ENCODE measurements around the gene THPO. TPM values are rescaled to one million over a fixed set of nuclear protein-coding genes. Genes with fewer than 3 reads are reported as not detected.
A peak's percentile ranks its signal among the peaks of the same experiment; 100 is the strongest.

THPO gene
- total and polyA plus RNA-seq, 2 experiments from 2014 or later = 0.14 to 1.9 TPM

- peak overlapping the region; percentile 64 for H3K4me3 ChIP-seq
- H2AFZ ChIP-seq = peak overlapping the region; percentile 63; the same call in 1 of the 2 replicates
- H3K27ac Mint-ChIP-seq = no peak overlapping the region
- peak overlapping the region; percentile 87 for H3K4me2 ChIP-seq
- no peaks in the 10 kb centered on the region for H3K36me3 ChIP-seq (ENCODE audit: insufficient read depth)
- no peaks in the 10 kb centered on the region for H4K20me1 ChIP-seq (replicated peaks; ENCODE audit: insufficient read depth)
- TF ChIP-seq ZNF331 (CRISPR knock-in tag; IDR thresholded peaks at IDR 0.05; ENCODE audit: low read depth) (no peak), EZH2phosphoT487 (IDR thresholded peaks at IDR 0.05; ENCODE audit: unreplicated experiment) (peak; percentile 85), EZH2 (IDR thresholded peaks at IDR 0.05; ENCODE audit: low read depth, unreplicated experiment) (peak; percentile 83), STAT1 (IDR thresholded peaks at IDR 0.05; ENCODE audit: unreplicated experiment) (no peak), ETS1 (IDR thresholded peaks at IDR 0.05) (no peak)
- 0 out of 2 replicates have a peak, but pooled peaks cover 4% of the 10 kb centered on the region for H3F3A ChIP-seq (replicated peaks; ENCODE audit: low read depth)
- peak overlapping the region; percentile 76 for H3K4me3 Mint-ChIP-seq
- no peak for DNase-seq (ENCODE audit: low spot score)
- H3K9me3 Mint-ChIP-seq = no peaks in the 10 kb centered on the region
- peaks cover 62% of the 10 kb centered on the region for H3K27me3 Mint-ChIP-seq (ENCODE audit: insufficient read depth, low read depth, poor library complexity)
- H3K27ac ChIP-seq (ENCODE audit: low read depth) = no peak overlapping the region
- H3K27me3 ChIP-seq (ENCODE audit: insufficient read depth) = peaks cover 64% of the 10 kb centered on the region
- no peaks in the 10 kb centered on the region for H3K79me2 ChIP-seq (replicated peaks; ENCODE audit: insufficient read depth)
- peaks cover 34% of the 10 kb centered on the region for H3K4me1 Mint-ChIP-seq
- peaks cover 31% of the 10 kb centered on the region for H3K4me1 ChIP-seq (ENCODE audit: insufficient read depth)
- H3K36me3 Mint-ChIP-seq (ENCODE audit: low read depth) = no peaks in the 10 kb centered on the region
- no peaks in the 10 kb centered on the region for H3K9me2 ChIP-seq (ENCODE audit: insufficient read depth)
- peak; percentile 8; the same call in 2 of the 3 replicates for ATAC-seq
Observed at GRCh38 chr3:184380627-184381260, 2.7 kb upstream of the THPO start.

- Histone ChIP-seq H3K27me3 (ENCODE audit: insufficient read depth) (peaks cover 62% of the 10 kb centered on the region), H3K36me3 (ENCODE audit: insufficient read depth) (no peaks in the 10 kb centered on the region), H3F3A (replicated peaks; ENCODE audit: low read depth) (0 out of 2 replicates have a peak, but pooled peaks cover 4% of the 10 kb centered on the region), H2AFZ (no peak overlapping the region), H4K20me1 (replicated peaks; ENCODE audit: insufficient read depth) (no peaks in the 10 kb centered on the region), H3K79me2 (replicated peaks; ENCODE audit: insufficient read depth) (no peaks in the 10 kb centered on the region), H3K27ac (ENCODE audit: low read depth) (no peak overlapping the region), H3K4me1 (ENCODE audit: insufficient read depth) (peaks cover 35% of the 10 kb centered on the region), H3K9me2 (ENCODE audit: insufficient read depth) (no peaks in the 10 kb centered on the region), H3K4me3 (peak overlapping the region; percentile 64), H3K4me2 (peak overlapping the region; percentile 87; the same call in 1 of the 2 replicates)
- Mint-ChIP-seq H3K36me3 (ENCODE audit: low read depth) (no peaks in the 10 kb centered on the region), H3K27ac (no peak overlapping the region), H3K4me3 (no peak overlapping the region), H3K27me3 (ENCODE audit: insufficient read depth, low read depth, poor library complexity) (peaks cover 63% of the 10 kb centered on the region), H3K9me3 (no peaks in the 10 kb centered on the region), H3K4me1 (peaks cover 39% of the 10 kb centered on the region)
- peak; percentile 81 for DNase-seq (ENCODE audit: low spot score)
- TF ChIP-seq JUNB (IDR thresholded peaks at IDR 0.05; ENCODE audit: unreplicated experiment) (no peak), CTCF (conservative IDR thresholded peaks at IDR 0.05; ENCODE audit: low read depth in 2 of 2) (no peak), ETS1 (IDR thresholded peaks at IDR 0.05) (no peak), EZH2phosphoT487 (IDR thresholded peaks at IDR 0.05; ENCODE audit: unreplicated experiment) (no peak), EZH2 (IDR thresholded peaks at IDR 0.05; ENCODE audit: low read depth, unreplicated experiment) (no peak), NANOG (IDR thresholded peaks at IDR 0.05; ENCODE audit: borderline replicate concordance) (no peak), ZNF331 (CRISPR knock-in tag; IDR thresholded peaks at IDR 0.05; ENCODE audit: low read depth) (no peak)
- no peak; the same call in 1 of the 3 replicates for ATAC-seq
Observed at GRCh38 chr3:184380185-184380626, 2.2 kb upstream of the THPO start.
